ENCODE data around the gene CKAP2. TPM values are rescaled to one million over a fixed set of nuclear protein-coding genes. Genes with fewer than 3 reads are reported as not detected.

Gene CKAP2
- total and polyA plus RNA-seq, 4 donors, result 2.4 to 40.9 (median 2.8) TPM

GRCh38 chr13:52447354-52447753 lies 7.9 kb upstream of the CKAP2 start:
- H3K4me3 ChIP-seq (ENCODE audit: low read depth in 1 of 3, low read length in 3 of 3), result no peak overlapping the region
- WGBS, result 94% methylated on average over 2 of the region's 2 CpGs
- no peak overlapping the region for H3K27ac ChIP-seq (ENCODE audit: low read depth in 1 of 2, low read length in 2 of 2)
- H3K27me3 ChIP-seq (ENCODE audit: control insufficient read depth in 4 of 4, insufficient read depth in 4 of 4, low read length in 3 of 4), result no peaks in the 10 kb centered on the region
- no peaks in the 10 kb centered on the region for H3K9me3 ChIP-seq (ENCODE audit: control insufficient read depth in 4 of 4, low read length in 3 of 4)
- no peaks in the 10 kb centered on the region for H3K36me3 ChIP-seq (ENCODE audit: control insufficient read depth in 4 of 4, insufficient read depth in 3 of 4, low read depth in 1 of 4, low read length in 3 of 4)
- no peak for DNase-seq (ENCODE audit: low spot score)
- H3K9ac ChIP-seq (ENCODE audit: low read depth in 1 of 2, low read length in 2 of 2), result no peak overlapping the region
- peaks cover 3 to 13% (median 7%) of the 10 kb centered on the region in 4 donors for H3K4me1 ChIP-seq (ENCODE audit: control insufficient read depth in 4 of 4, insufficient read depth in 4 of 4, low read length in 3 of 4)
- TF ChIP-seq ATF3 (IDR thresholded peaks at IDR 0.05) (no peak), REST (IDR thresholded peaks at IDR 0.05) (no peak), GABPA (IDR thresholded peaks at IDR 0.05 in 1 of 2, conservative IDR thresholded peaks at IDR 0.05 in 1 of 2) (no peak), RAD21 (IDR thresholded peaks at IDR 0.05) (no peak), CTCF (IDR thresholded peaks at IDR 0.05; ENCODE audit: low read depth, low read length, missing input control) (no peak), EGR1 (IDR thresholded peaks at IDR 0.05; ENCODE audit: low read depth in 2 of 2) (no peak), TAF1 (conservative IDR thresholded peaks at IDR 0.05) (no peak), ZBTB33 (IDR thresholded peaks at IDR 0.05) (no peak), JUND (IDR thresholded peaks at IDR 0.05) (no peak), HNF4G (IDR thresholded peaks at IDR 0.05) (no peak), RXRA (IDR thresholded peaks at IDR 0.05) (no peak), MAX (IDR thresholded peaks at IDR 0.05) (no peak), NR2F2 (IDR thresholded peaks at IDR 0.05) (no peak), FOXA2 (IDR thresholded peaks at IDR 0.05) (no peak), SP1 (IDR thresholded peaks at IDR 0.05) (no peak), YY1 (IDR thresholded peaks at IDR 0.05) (no peak)
